WTC11 (cell line): Measurements from ENCODE around the gene IGLL1. TPM values are rescaled to one million over a fixed set of nuclear protein-coding genes. Genes with fewer than 3 reads are reported as not detected.

Experiments
- ATAC-seq: fragments of 200-7000 bp; cut with Tn5 transposase; 2 replicates; pipeline ENCODE4 v1.10.0; 2021; ENCODE audit warnings: mild to moderate bottlenecking, moderate library complexity
- CTCF ChIA-PET: fragments of 300-600 bp; sonication (Branson Sonifier 250); formaldehyde crosslinking; loops from one replicate; lab custom pipeline; 2021; ENCODE audit warnings: antibody characterized with exemption; lab: Charles Lee
- POLR2A ChIA-PET: fragments of 350-600 bp; sonication (Branson Sonifier 250); formaldehyde crosslinking; loops from one replicate; lab custom pipeline; 2021; ENCODE audit warnings: antibody characterized with exemption; lab: Charles Lee
- DNase-seq: peaks from one replicate; pipeline ENCODE4 v3.0.0; 2021; ENCODE audit warnings: low spot score
- H3K27ac Mint-ChIP-seq: 2 replicates; pipeline ENCODE4 v1.8.0; 2021; ENCODE audit warnings: mixed read lengths
- H3K27me3 Mint-ChIP-seq: 2 replicates; pipeline ENCODE4 v1.8.0; 2021; ENCODE audit warnings: low read depth, mild to moderate bottlenecking, moderate library complexity, mixed read lengths
- H3K36me3 Mint-ChIP-seq: 2 replicates; pipeline ENCODE4 v1.8.0; 2021; ENCODE audit warnings: mixed read lengths
- H3K4me1 Mint-ChIP-seq: 2 replicates; pipeline ENCODE4 v1.8.0; 2022; ENCODE audit warnings: mixed read lengths
- H3K4me3 Mint-ChIP-seq: 2 replicates; pipeline ENCODE4 v1.8.0; 2021; ENCODE audit warnings: mild to moderate bottlenecking, moderate library complexity, mixed read lengths
- H3K9me3 Mint-ChIP-seq: 2 replicates; pipeline ENCODE4 v1.8.0; 2021; ENCODE audit warnings: mixed read lengths
- CREB1 ChIP-seq: sonication (generic); formaldehyde crosslinking; IDR thresholded peaks from 2 replicates; pipeline ENCODE4 v1.8.0; 2023; ENCODE audit warnings: mild to moderate bottlenecking, missing genetic modification reagents
- CREM ChIP-seq: sonication (generic); formaldehyde crosslinking; IDR thresholded peaks from 2 replicates; pipeline ENCODE4 v1.8.1; 2022; ENCODE audit warnings: mild to moderate bottlenecking, missing genetic modification reagents, moderate library complexity
- E2F1 ChIP-seq: sonication (generic); formaldehyde crosslinking; IDR thresholded peaks from 2 replicates; pipeline ENCODE4 v1.8.0; 2022; ENCODE audit warnings: mild to moderate bottlenecking, missing genetic modification reagents
- EMX1 ChIP-seq: fragments of 250-450 bp; sonication (Bioruptor Pico); IDR thresholded peaks from 2 replicates; pipeline ENCODE4 v1.8.0; 2021; ENCODE audit warnings: mild to moderate bottlenecking
- GABPB1 ChIP-seq: sonication (generic); formaldehyde crosslinking; IDR thresholded peaks from 2 replicates; pipeline ENCODE4 v1.8.1; 2023; ENCODE audit warnings: mild to moderate bottlenecking, missing genetic modification reagents
- KAT7 ChIP-seq: sonication (generic); formaldehyde crosslinking; IDR thresholded peaks from 2 replicates; pipeline ENCODE4 v1.8.1; 2023; ENCODE audit warnings: missing genetic modification reagents, mild to moderate bottlenecking, borderline replicate concordance
- MLX ChIP-seq: sonication (generic); formaldehyde crosslinking; IDR thresholded peaks from 2 replicates; pipeline ENCODE4 v1.8.1; 2023; ENCODE audit warnings: mild to moderate bottlenecking, missing genetic modification reagents, moderate library complexity
- MXD4 ChIP-seq: fragments of 250-450 bp; sonication (Bioruptor Pico); IDR thresholded peaks from 2 replicates; pipeline ENCODE4 v1.8.0; 2021; ENCODE audit warnings: mild to moderate bottlenecking, moderate library complexity, borderline replicate concordance
- NFE2L1 ChIP-seq: sonication (generic); formaldehyde crosslinking; IDR thresholded peaks from 2 replicates; pipeline ENCODE4 v1.8.1; 2023; ENCODE audit warnings: missing genetic modification reagents
- NFYB ChIP-seq: sonication (generic); formaldehyde crosslinking; conservative IDR thresholded peaks from 2 replicates; pipeline ENCODE4 v1.8.0; 2022; ENCODE audit warnings: low read depth, missing genetic modification reagents
- NR2C2 ChIP-seq: sonication (generic); formaldehyde crosslinking; IDR thresholded peaks from 2 replicates; pipeline ENCODE4 v1.8.0; 2022; ENCODE audit warnings: mild to moderate bottlenecking, missing genetic modification reagents
- RELA ChIP-seq: sonication (generic); formaldehyde crosslinking; IDR thresholded peaks from 2 replicates; pipeline ENCODE4 v1.8.1; 2022; ENCODE audit warnings: missing genetic modification reagents, mild to moderate bottlenecking, borderline replicate concordance
- RORB ChIP-seq: fragments of 250-450 bp; sonication (Bioruptor Pico); IDR thresholded peaks from 2 replicates; pipeline ENCODE4 v1.9.0; 2021; ENCODE audit warnings: mild to moderate bottlenecking
- SMAD3 ChIP-seq: sonication (generic); formaldehyde crosslinking; IDR thresholded peaks from 2 replicates; pipeline ENCODE4 v1.8.0; 2022; ENCODE audit warnings: missing genetic modification reagents, mild to moderate bottlenecking, borderline replicate concordance
- SMAD4 ChIP-seq: sonication (generic); formaldehyde crosslinking; IDR thresholded peaks from 2 replicates; pipeline ENCODE4 v1.8.0; 2022; ENCODE audit warnings: mild to moderate bottlenecking, missing genetic modification reagents
- SOX15 ChIP-seq: fragments of 250-450 bp; sonication (Bioruptor Pico); IDR thresholded peaks from 2 replicates; pipeline ENCODE4 v1.9.0; 2021; ENCODE audit warnings: mild to moderate bottlenecking
- TEAD4 ChIP-seq: sonication (generic); formaldehyde crosslinking; IDR thresholded peaks from 2 replicates; pipeline ENCODE4 v1.8.0; 2022; ENCODE audit warnings: mild to moderate bottlenecking, missing genetic modification reagents
- ZNF138 ChIP-seq: sonication (generic); formaldehyde crosslinking; conservative IDR thresholded peaks from 2 replicates; pipeline ENCODE4 v1.8.1; 2022; ENCODE audit warnings: mild to moderate bottlenecking, moderate library complexity, missing genetic modification reagents
- ZNF317 ChIP-seq: sonication (generic); formaldehyde crosslinking; IDR thresholded peaks from 2 replicates; pipeline ENCODE4 v1.8.1; 2023; ENCODE audit warnings: low read depth, mild to moderate bottlenecking, moderate library complexity, missing genetic modification reagents, borderline replicate concordance
- ZNF671 ChIP-seq: fragments of 250-450 bp; sonication (Bioruptor Pico); IDR thresholded peaks from 2 replicates; pipeline ENCODE4 v1.8.0; 2021; ENCODE audit warnings: mild to moderate bottlenecking
- total RNA-seq: library from RNA; stranded (reverse); gene quantifications from 3 replicates; pipeline ENCODE4 v1.2.3, GENCODE V29; 2021
- TF ChIP-seq, protein P1 (sequence below): fragments of 250-450 bp; sonication (Bioruptor Pico); IDR thresholded peaks from 2 replicates; pipeline ENCODE4 v1.9.0; 2021; ENCODE audit warnings: moderate library complexity, mild to moderate bottlenecking, inconsistent platforms, borderline replicate concordance
- TF ChIP-seq, protein P2 (sequence below): sonication (generic); formaldehyde crosslinking; IDR thresholded peaks from 2 replicates; pipeline ENCODE4 v1.8.1; 2023; ENCODE audit warnings: mild to moderate bottlenecking, missing genetic modification reagents
- TF ChIP-seq, protein P3 (sequence below): sonication (generic); formaldehyde crosslinking; IDR thresholded peaks from 2 replicates; pipeline ENCODE4 v1.8.1; 2022; ENCODE audit warnings: missing genetic modification reagents, borderline replicate concordance

The IGLL1 gene
- total RNA-seq, 1 experiment from 2014 or later, result not detected

DNA sequence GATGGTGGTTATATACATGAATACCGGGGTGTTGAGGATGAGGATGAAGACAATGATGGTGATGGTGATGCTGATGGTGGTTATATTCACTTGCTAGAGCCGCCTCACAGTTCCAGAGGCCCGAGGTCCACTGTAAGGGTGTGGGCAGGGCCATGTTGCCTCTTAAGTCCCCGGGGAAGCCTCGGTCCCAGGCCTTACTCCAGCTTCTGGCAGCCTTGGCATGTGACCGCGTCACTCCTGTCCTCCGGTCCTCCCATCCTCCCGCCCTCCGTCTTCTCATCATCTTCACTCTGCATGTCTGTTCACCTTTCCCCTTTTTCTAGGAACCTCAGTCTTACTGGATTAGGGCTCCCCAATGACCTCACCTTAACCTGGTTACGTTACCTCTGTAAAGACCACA lies 54.6 kb downstream of the IGLL1 start (continued):
- TF ChIP-seq RORB (CRISPR knock-in tag) (no peak), NFYB (CRISPR knock-in tag) (no peak), RELA (no peak), NR2C2 (no peak)

GRCh38 chr22:23524226-23524625 lies 55.9 kb downstream of the IGLL1 start:
- POLR2A ChIA-PET, result no interaction called here
- no peak overlapping the region for H3K4me3 Mint-ChIP-seq

DNA sequence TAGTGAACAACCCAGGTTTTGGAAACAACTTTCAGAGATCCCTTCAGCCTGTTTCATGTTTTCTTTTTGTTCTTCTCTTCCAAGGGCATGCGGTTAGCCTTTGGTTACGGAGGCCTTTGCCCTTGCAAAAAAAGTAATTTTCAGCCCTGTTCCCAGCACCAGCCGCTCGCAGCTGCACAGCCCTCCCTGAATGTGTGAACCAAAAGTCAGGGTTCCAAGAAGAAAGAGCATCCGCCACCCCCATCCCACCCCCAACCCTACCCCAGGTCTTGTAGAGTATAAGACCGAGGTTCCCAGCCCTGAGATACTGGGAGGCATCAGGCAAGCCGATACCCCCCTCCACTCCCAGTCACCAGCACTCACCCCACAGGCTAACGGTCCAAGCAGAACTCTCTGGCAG lies 56.4 kb downstream of the IGLL1 start:
- no peaks in the 10 kb centered on the region for H3K36me3 Mint-ChIP-seq
- H3K4me3 Mint-ChIP-seq, result no peak overlapping the region
- CTCF ChIA-PET, result interaction anchor here (0.7 to 1.5 kb wide), 2 partner anchors 9 to 68 kb away, joined by 3 to 4 read pairs; no protein-coding TSS in a partner anchor
- H3K27me3 Mint-ChIP-seq, result peaks cover 80% of the 10 kb centered on the region
- H3K9me3 Mint-ChIP-seq, result no peaks in the 10 kb centered on the region
- no peak overlapping the region for H3K27ac Mint-ChIP-seq
- TF ChIP-seq, protein P1, sequence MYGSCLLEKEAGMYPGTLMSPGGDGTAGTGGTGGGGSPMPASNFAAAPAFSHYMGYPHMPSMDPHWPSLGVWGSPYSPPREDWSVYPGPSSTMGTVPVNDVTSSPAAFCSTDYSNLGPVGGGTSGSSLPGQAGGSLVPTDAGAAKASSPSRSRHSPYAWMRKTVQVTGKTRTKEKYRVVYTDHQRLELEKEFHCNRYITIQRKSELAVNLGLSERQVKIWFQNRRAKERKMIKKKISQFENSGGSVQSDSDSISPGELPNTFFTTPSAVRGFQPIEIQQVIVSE (CRISPR knock-in tag), result no peak
- TF ChIP-seq SMAD4 (no peak), MXD4 (CRISPR knock-in tag) (no peak), TEAD4 (CRISPR knock-in tag) (no peak), NFE2L1 (CRISPR knock-in tag) (no peak), GABPB1 (no peak), CREM (no peak), SMAD3 (no peak), ZNF671 (no peak), MLX (CRISPR knock-in tag) (no peak), E2F1 (CRISPR knock-in tag) (no peak), ZNF317 (CRISPR knock-in tag) (no peak), CREB1 (CRISPR knock-in tag) (no peak), EMX1 (no peak), KAT7 (CRISPR knock-in tag) (no peak)
- TF ChIP-seq, protein P2, sequence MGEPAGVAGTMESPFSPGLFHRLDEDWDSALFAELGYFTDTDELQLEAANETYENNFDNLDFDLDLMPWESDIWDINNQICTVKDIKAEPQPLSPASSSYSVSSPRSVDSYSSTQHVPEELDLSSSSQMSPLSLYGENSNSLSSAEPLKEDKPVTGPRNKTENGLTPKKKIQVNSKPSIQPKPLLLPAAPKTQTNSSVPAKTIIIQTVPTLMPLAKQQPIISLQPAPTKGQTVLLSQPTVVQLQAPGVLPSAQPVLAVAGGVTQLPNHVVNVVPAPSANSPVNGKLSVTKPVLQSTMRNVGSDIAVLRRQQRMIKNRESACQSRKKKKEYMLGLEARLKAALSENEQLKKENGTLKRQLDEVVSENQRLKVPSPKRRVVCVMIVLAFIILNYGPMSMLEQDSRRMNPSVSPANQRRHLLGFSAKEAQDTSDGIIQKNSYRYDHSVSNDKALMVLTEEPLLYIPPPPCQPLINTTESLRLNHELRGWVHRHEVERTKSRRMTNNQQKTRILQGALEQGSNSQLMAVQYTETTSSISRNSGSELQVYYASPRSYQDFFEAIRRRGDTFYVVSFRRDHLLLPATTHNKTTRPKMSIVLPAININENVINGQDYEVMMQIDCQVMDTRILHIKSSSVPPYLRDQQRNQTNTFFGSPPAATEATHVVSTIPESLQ (CRISPR knock-in tag), result no peak
- TF ChIP-seq, protein P3, sequence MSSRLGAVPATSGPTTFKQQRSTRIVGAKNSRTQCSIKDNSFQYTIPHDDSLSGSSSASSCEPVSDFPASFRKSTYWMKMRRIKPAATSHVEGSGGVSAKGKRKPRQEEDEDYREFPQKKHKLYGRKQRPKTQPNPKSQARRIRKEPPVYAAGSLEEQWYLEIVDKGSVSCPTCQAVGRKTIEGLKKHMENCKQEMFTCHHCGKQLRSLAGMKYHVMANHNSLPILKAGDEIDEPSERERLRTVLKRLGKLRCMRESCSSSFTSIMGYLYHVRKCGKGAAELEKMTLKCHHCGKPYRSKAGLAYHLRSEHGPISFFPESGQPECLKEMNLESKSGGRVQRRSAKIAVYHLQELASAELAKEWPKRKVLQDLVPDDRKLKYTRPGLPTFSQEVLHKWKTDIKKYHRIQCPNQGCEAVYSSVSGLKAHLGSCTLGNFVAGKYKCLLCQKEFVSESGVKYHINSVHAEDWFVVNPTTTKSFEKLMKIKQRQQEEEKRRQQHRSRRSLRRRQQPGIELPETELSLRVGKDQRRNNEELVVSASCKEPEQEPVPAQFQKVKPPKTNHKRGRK (CRISPR knock-in tag), result no peak
- TF ChIP-seq, all 79 proteins: peak for 0
- ATAC-seq, result no peak
- peaks cover 19% of the 10 kb centered on the region for H3K4me1 Mint-ChIP-seq
- no peak for DNase-seq
- POLR2A ChIA-PET, result no interaction called here

More at GRCh38 chr22:23524226-23524625, 55.9 kb downstream of the IGLL1 start:
- Mint-ChIP-seq H3K27me3 (peaks cover 79% of the 10 kb centered on the region), H3K4me1 (peaks cover 20% of the 10 kb centered on the region), H3K9me3 (no peaks in the 10 kb centered on the region), H3K27ac (no peak overlapping the region), H3K36me3 (no peaks in the 10 kb centered on the region)
- CTCF ChIA-PET, result interaction anchor here (0.7 kb wide), 1 partner anchor 67 kb away, joined by 3 read pairs; no protein-coding TSS in a partner anchor
- ATAC-seq (no peak), DNase-seq (no peak)
- TF ChIP-seq SOX15 (no peak), ZNF138 (CRISPR knock-in tag) (no peak)
